SJCRH30 (cell line): ENCODE measurements around the gene FNDC7. TPM values are rescaled to one million over a fixed set of nuclear protein-coding genes. Genes with fewer than 3 reads are reported as not detected.
"Not testable (repeated sequence)": the region's sequence is repeated elsewhere in the genome, so short reads cannot be mapped to it uniquely, and the experiment has no call there.

Source experiments
- DNase-seq, 2 experiments: peaks; one replicate each; pipeline ENCODE4 v3.0.0-alpha.2; 2015 to 2020
- H3K27ac ChIP-seq: fragments of 250-450 bp; sonication (Bioruptor Pico); 2 replicates; pipeline ENCODE4 v1.5.1; 2020; ENCODE audit warnings: mild to moderate bottlenecking, moderate library complexity
- H3K27me3 ChIP-seq: fragments of 250-450 bp; sonication (Bioruptor Pico); 2 replicates; pipeline ENCODE4 v1.5.1; 2020; ENCODE audit warnings: mild to moderate bottlenecking, moderate library complexity
- H3K36me3 ChIP-seq: fragments of 250-450 bp; sonication (Bioruptor Pico); 2 replicates; pipeline ENCODE4 v1.5.1; 2020; ENCODE audit warnings: mild to moderate bottlenecking, moderate library complexity
- H3K4me1 ChIP-seq: fragments of 250-450 bp; sonication (Bioruptor Pico); 2 replicates; pipeline ENCODE4 v1.5.1; 2020; ENCODE audit warnings: mild to moderate bottlenecking, moderate library complexity
- H3K4me3 ChIP-seq: fragments of 250-450 bp; sonication (Bioruptor Pico); 2 replicates; pipeline ENCODE4 v1.5.1; 2020; ENCODE audit warnings: mild to moderate bottlenecking, moderate library complexity
- H3K9me3 ChIP-seq: fragments of 250-450 bp; sonication (Bioruptor Pico); replicated peaks from 2 replicates; pipeline ENCODE4 v1.5.1; 2020; ENCODE audit warnings: mild to moderate bottlenecking, moderate library complexity
- total RNA-seq: library from RNA; depleted of rRNA; stranded (reverse); fragments of >200 nt; shearing (Covaris generic); gene quantifications from 2 replicates; pipeline ENCODE4 v1.2.3, GENCODE V29; 2014

FNDC7 gene
- total RNA-seq, 1 experiment from 2014 or later, result 0.04 TPM

GRCh38 chr1:108745980-108746381 is 33.3 kb downstream of the FNDC7 start:
- Histone ChIP-seq H3K4me3 (peak overlapping the region; percentile 89), H3K27ac (no peak overlapping the region), H3K4me1 (peaks cover 7% of the 10 kb centered on the region)

GRCh38 chr1:108746382-108747170 is 33.9 kb downstream of the FNDC7 start, which contains the start of gene STXBP3:
STXBP3 (plus strand) TSS chr1:108746674; CDS start chr1:108746738, 64 bp downstream.
- Histone ChIP-seq H3K36me3 (no peaks in the 10 kb centered on the region), H3K4me3 (peak within 1 kb of the TSS; percentile 89), H3K27me3 (no peaks in the 10 kb centered on the region; the same call in 1 of the 2 replicates), H3K27ac (peak within 1 kb of the TSS; percentile 72), H3K9me3 (no peaks in the 10 kb centered on the region), H3K4me1 (peaks cover 7% of the 10 kb centered on the region)
- peak; percentile 98 to 99 for DNase-seq

More at GRCh38 chr1:108745980-108746381, 33.3 kb downstream of the FNDC7 start:
- Histone ChIP-seq H3K27me3 (no peaks in the 10 kb centered on the region; the same call in 1 of the 2 replicates), H3K36me3 (no peaks in the 10 kb centered on the region), H3K9me3 (no peaks in the 10 kb centered on the region)
- no peak for DNase-seq

- H3K4me1 ChIP-seq, result peaks cover 7% of the 10 kb centered on the region
- H3K27me3 ChIP-seq, result no peaks in the 10 kb centered on the region; the same call in 1 of the 2 replicates
- peak overlapping the region; percentile 72 for H3K27ac ChIP-seq
- H3K9me3 ChIP-seq, result no peaks in the 10 kb centered on the region
- H3K4me3 ChIP-seq, result peak overlapping the region; percentile 89
- DNase-seq, result peak; percentile 85 to 89
- no peaks in the 10 kb centered on the region for H3K36me3 ChIP-seq
These were observed 34.6 kb downstream of the FNDC7 start for GRCh38 chr1:108747171-108747850.

GRCh38 chr1:108747898-108748297 is 35.2 kb downstream of the FNDC7 start:
- H3K27ac ChIP-seq, result no peak overlapping the region
- H3K4me1 ChIP-seq, result peaks cover 7% of the 10 kb centered on the region
- no peak for DNase-seq
- peak overlapping the region; percentile 89 for H3K4me3 ChIP-seq
- H3K27me3 ChIP-seq, result no peaks in the 10 kb centered on the region; the same call in 1 of the 2 replicates
- no peaks in the 10 kb centered on the region for H3K36me3 ChIP-seq
- H3K9me3 ChIP-seq, result no peaks in the 10 kb centered on the region

- no peaks in the 10 kb centered on the region for H3K9me3 ChIP-seq
- no peak overlapping the region for H3K4me3 ChIP-seq
- H3K27me3 ChIP-seq, result no peaks in the 10 kb centered on the region
- peaks cover 6% of the 10 kb centered on the region; the same call in 1 of the 2 replicates for H3K36me3 ChIP-seq
- H3K27ac ChIP-seq, result no peak overlapping the region
- no peak for DNase-seq
- peaks cover 7% of the 10 kb centered on the region for H3K4me1 ChIP-seq
These were observed 36.4 kb downstream of the FNDC7 start for GRCh38 chr1:108749081-108749480.

GRCh38 chr1:108750476-108751181 is 37.9 kb downstream of the FNDC7 start:
- H3K9me3 ChIP-seq, result no peaks in the 10 kb centered on the region
- H3K27ac ChIP-seq, result no peak overlapping the region
- no peaks in the 10 kb centered on the region for H3K27me3 ChIP-seq
- H3K36me3 ChIP-seq, result peaks cover 16% of the 10 kb centered on the region
- peaks cover 7% of the 10 kb centered on the region for H3K4me1 ChIP-seq
- no peak for DNase-seq
- H3K4me3 ChIP-seq, result no peak overlapping the region

GRCh38 chr1:108753363-108753762 is 40.7 kb downstream of the FNDC7 start:
- no peak for DNase-seq
- Histone ChIP-seq H3K36me3 (peaks cover 20% of the 10 kb centered on the region), H3K27ac (no peak overlapping the region), H3K27me3 (no peaks in the 10 kb centered on the region), H3K4me3 (no peak overlapping the region), H3K9me3 (no peaks in the 10 kb centered on the region), H3K4me1 (no peaks in the 10 kb centered on the region)

GRCh38 chr1:108758796-108759195 is 46.1 kb downstream of the FNDC7 start:
- peaks cover 54% of the 10 kb centered on the region for H3K36me3 ChIP-seq
- H3K9me3 ChIP-seq, result no peaks in the 10 kb centered on the region
- no peak overlapping the region for H3K27ac ChIP-seq
- H3K4me1 ChIP-seq, result no peaks in the 10 kb centered on the region
- H3K27me3 ChIP-seq, result no peaks in the 10 kb centered on the region
- no peak overlapping the region for H3K4me3 ChIP-seq
- no peak for DNase-seq

- H3K9me3 ChIP-seq, result no peaks in the 10 kb centered on the region
- no peak overlapping the region for H3K27ac ChIP-seq
- DNase-seq, result no peak
These were observed 54.4 kb downstream of the FNDC7 start for GRCh38 chr1:108767115-108767514.

GRCh38 chr1:108767708-108768107 is 55.0 kb downstream of the FNDC7 start:
- Histone ChIP-seq H3K4me3 (no peak overlapping the region), H3K36me3 (peaks cover 20% of the 10 kb centered on the region), H3K27me3 (no peaks in the 10 kb centered on the region), H3K4me1 (no peaks in the 10 kb centered on the region), H3K9me3 (no peaks in the 10 kb centered on the region), H3K27ac (no peak overlapping the region)
- DNase-seq, result no peak

More at GRCh38 chr1:108767115-108767514, 54.4 kb downstream of the FNDC7 start:
- no peaks in the 10 kb centered on the region for H3K27me3 ChIP-seq
- no peaks in the 10 kb centered on the region for H3K4me1 ChIP-seq
- H3K36me3 ChIP-seq, result peaks cover 26% of the 10 kb centered on the region
- H3K4me3 ChIP-seq, result no peak overlapping the region

- Histone ChIP-seq H3K9me3 (no peaks in the 10 kb centered on the region), H3K27ac (no peak overlapping the region), H3K4me1 (no peaks in the 10 kb centered on the region), H3K36me3 (peaks cover 23% of the 10 kb centered on the region), H3K27me3 (no peaks in the 10 kb centered on the region), H3K4me3 (no peak overlapping the region)
- DNase-seq, result no peak
These were observed 65.1 kb downstream of the FNDC7 start for GRCh38 chr1:108777839-108778238.

- DNase-seq, result no peak
- no peaks in the 10 kb centered on the region for H3K27me3 ChIP-seq
- H3K4me1 ChIP-seq, result no peaks in the 10 kb centered on the region
- no peak overlapping the region for H3K27ac ChIP-seq
- H3K9me3 ChIP-seq, result no peaks in the 10 kb centered on the region
- peaks cover 25% of the 10 kb centered on the region for H3K36me3 ChIP-seq
- no peak overlapping the region for H3K4me3 ChIP-seq
These were observed 66.7 kb downstream of the FNDC7 start for GRCh38 chr1:108779455-108779854.

- no peak overlapping the region for H3K27ac ChIP-seq
- no peaks in the 10 kb centered on the region for H3K4me1 ChIP-seq
- H3K4me3 ChIP-seq, result no peak overlapping the region
- H3K9me3 ChIP-seq, result peaks cover 6% of the 10 kb centered on the region
- H3K27me3 ChIP-seq, result no peaks in the 10 kb centered on the region
- DNase-seq, result no peak
- peaks cover 29% of the 10 kb centered on the region for H3K36me3 ChIP-seq
These were observed 68.3 kb downstream of the FNDC7 start for GRCh38 chr1:108780937-108781574.

- H3K36me3 ChIP-seq, result peaks cover 29% of the 10 kb centered on the region
These were observed 68.9 kb downstream of the FNDC7 start for GRCh38 chr1:108781575-108781944.

More at GRCh38 chr1:108781575-108781944, 68.9 kb downstream of the FNDC7 start:
- H3K4me1 ChIP-seq, DNase-seq, H3K4me3 ChIP-seq, H3K27me3 ChIP-seq, H3K9me3 ChIP-seq, H3K27ac ChIP-seq: not testable (repeated sequence)
